HL-60 (cell line): ENCODE measurements around the gene BRF1.

Experiments used
- DNase-seq, 2 experiments: peaks; one replicate each; pipeline ENCODE4 v3.0.0-alpha.2; 2010 to 2020; ENCODE audit warnings: low read depth in 1 of 2, low spot score in 1 of 2
- H3K27ac ChIP-seq: fragments of 250-450 bp; sonication (Bioruptor Pico); replicated peaks from 2 replicates; pipeline ENCODE4 v1.5.1; 2020; ENCODE audit warnings: mild to moderate bottlenecking, moderate library complexity
- H3K27me3 ChIP-seq: fragments of 250-450 bp; sonication (Bioruptor Pico); 2 replicates; pipeline ENCODE4 v1.5.1; 2021; ENCODE audit warnings: mild to moderate bottlenecking, moderate library complexity; ENCODE audit not compliant: insufficient read depth, poor library complexity, severe bottlenecking
- H3K4me3 ChIP-seq: replicated peaks from 2 replicates; pipeline ENCODE4 v1.5.1; 2011; ENCODE audit warnings: mild to moderate bottlenecking, control low read depth, low read length; ENCODE audit not compliant: insufficient read depth
- CTCF ChIP-seq: IDR thresholded peaks from one replicate; pipeline ENCODE4 v1.5.1; 2011; ENCODE audit warnings: low read length, control low read depth, inconsistent platforms; ENCODE audit not compliant: insufficient read depth
- GABPA ChIP-seq: IDR thresholded peaks from 2 replicates; pipeline ENCODE4 v1.6.1; 2012; ENCODE audit warnings: low read depth
- POLR2AphosphoS5 ChIP-seq: IDR thresholded peaks from 2 replicates; pipeline ENCODE4 v1.6.1; 2012; ENCODE audit warnings: low read depth
- REST ChIP-seq: IDR thresholded peaks from 2 replicates; pipeline ENCODE4 v1.6.1; 2012; ENCODE audit warnings: low read depth; ENCODE audit not compliant: insufficient replicate concordance
- SPI1 ChIP-seq: IDR thresholded peaks from 2 replicates; pipeline ENCODE4 v1.6.1; 2012; ENCODE audit warnings: low read depth, mild to moderate bottlenecking, borderline replicate concordance

The BRF1 gene

DNA sequence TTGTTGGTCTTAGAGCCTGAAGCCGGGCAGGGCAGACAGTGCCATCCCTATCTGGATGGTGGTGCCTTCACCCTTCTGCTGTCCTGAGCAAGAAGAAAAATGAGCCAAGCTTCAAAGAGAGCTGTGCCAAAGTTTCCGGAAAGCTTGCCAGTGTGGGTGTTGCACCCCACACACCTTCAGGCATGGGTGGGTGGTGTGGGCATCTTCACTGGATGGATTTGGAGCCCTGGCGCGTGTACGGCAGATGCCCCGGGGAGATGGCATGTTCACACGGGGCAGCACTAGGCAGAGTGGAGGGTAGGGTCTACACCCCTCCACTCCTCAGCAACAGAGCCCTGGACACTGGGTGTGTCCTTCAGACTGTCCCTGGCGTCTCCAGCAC lies 46.8 kb upstream of the BRF1 start:
- Histone ChIP-seq H3K27ac (no peak overlapping the region), H3K4me3 (no peak overlapping the region), H3K27me3 (no peaks in the 10 kb centered on the region)
- no peak for TF ChIP-seq REST
- TF ChIP-seq CTCF = no peak
- TF ChIP-seq SPI1 = no peak
- no peak for TF ChIP-seq POLR2AphosphoS5
- no peak for DNase-seq

DNA sequence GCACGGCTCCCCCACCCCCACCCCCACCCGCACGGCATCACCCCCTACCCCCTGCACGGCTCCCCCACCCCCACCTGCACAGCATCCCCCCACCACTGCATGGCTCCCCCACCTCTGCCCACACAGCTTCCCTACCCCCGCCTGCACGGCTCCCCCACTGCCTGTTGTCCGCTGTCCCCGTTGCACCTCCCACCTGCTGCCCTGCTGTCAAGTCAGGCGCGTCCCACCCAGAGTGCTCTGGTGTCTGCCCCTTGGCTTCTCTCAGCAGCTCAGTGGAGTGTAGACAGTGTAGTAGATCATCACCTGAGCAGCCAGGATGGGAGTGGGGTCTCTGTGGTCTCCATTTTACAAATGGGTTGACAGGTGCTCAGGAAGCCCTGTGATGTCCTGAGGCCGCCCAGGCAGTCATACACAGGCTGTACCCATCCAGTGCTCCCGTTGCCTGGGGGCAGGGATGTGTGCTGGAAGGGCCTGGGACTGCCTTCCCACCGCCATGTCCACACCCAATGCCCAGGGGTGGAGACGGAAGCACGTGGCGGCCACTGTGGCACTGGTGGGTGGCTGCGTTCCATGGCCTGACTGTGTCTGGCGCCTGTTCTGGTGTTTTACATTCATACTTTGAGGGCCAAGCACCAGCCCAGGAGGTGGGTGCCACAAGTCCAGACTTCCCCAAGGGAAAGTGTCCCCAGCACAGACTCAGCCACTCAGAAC lies 46.2 kb upstream of the BRF1 start:
- no peak overlapping the region for H3K4me3 ChIP-seq
- no peaks in the 10 kb centered on the region for H3K27me3 ChIP-seq
- TF ChIP-seq POLR2AphosphoS5 = no peak
- no peak for TF ChIP-seq CTCF
- TF ChIP-seq REST = no peak
- TF ChIP-seq GABPA = no peak
- TF ChIP-seq SPI1 = no peak
- H3K27ac ChIP-seq = no peak overlapping the region
- no peak for DNase-seq

DNA sequence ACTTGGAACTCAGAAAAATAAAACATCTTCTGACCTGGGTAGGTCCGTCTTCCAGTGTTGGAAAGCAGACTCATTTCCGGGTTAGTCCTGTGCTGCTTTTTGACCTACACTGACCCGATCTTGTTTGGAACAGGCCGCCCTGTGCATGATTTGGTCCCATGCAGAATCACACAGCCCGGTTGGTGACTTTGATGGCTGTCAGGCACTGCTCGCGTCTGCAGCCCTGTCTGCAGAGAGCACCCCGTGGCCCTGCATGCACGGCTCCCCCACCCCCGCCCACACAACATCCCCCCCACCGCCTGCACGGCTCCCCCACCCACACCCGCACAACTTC lies 45.4 kb upstream of the BRF1 start:
- TF ChIP-seq CTCF = no peak
- no peak for TF ChIP-seq REST
- TF ChIP-seq SPI1 = no peak
- no peak for TF ChIP-seq POLR2AphosphoS5
- TF ChIP-seq GABPA = no peak
- no peak overlapping the region for H3K4me3 ChIP-seq
- no peaks in the 10 kb centered on the region for H3K27me3 ChIP-seq
- H3K27ac ChIP-seq = no peak overlapping the region
- DNase-seq = no peak
